ENCODE data around the gene HTR4.

HTR4 gene

DNA sequence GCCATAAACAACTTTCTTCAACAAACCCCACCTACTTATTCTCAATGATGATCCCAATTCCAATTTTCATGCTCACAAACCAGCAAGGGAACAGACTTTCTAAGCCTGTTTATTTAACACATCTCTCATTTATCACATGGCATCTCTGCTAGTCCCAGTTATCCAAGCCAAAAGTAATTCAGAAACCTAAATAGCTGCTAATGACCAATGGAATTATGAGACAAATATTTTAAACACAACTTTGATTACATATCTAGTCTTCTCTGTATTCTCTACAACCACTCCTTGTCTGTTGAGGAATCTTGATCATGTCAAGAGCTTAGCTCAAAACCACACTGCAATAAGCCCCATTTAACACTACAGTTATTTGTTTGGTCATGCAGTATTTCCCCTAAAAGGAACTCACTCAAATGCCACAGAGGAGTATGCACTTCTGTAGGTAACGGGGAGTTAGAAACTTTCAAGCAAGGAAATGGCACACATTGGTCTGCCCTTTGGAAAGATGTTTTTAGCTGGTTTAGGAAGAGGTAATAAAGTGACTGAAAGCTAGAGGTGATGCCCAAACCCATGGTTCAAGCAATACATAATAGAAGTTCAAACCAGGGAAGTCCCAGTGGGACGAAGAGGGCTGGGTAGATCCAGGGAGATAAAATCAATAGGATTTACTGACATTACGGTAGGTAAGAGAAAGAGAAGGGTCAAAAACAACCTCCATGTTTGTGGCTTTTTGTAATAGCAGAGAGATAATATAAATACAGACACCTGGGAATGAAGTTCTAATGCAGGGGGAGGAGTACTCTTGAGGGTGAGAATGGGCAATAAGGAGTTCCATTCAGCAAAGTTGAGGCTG, 42.1 kb upstream of the HTR4 start:
- TF ChIP-seq CTCF (conservative IDR thresholded peaks at IDR 0.05; ENCODE audit: low read depth): no peak
- no peak overlapping the region for H3K27ac ChIP-seq
- POLR2A ChIA-PET (ENCODE audit: low non-redundant PET): no interaction called here
- DNase-seq (ENCODE audit: low spot score): no peak
- CTCF ChIA-PET: interaction anchor here (1.0 kb wide), 1 partner anchor 252 kb away, joined by 3 read pairs; no protein-coding TSS in a partner anchor

DNA sequence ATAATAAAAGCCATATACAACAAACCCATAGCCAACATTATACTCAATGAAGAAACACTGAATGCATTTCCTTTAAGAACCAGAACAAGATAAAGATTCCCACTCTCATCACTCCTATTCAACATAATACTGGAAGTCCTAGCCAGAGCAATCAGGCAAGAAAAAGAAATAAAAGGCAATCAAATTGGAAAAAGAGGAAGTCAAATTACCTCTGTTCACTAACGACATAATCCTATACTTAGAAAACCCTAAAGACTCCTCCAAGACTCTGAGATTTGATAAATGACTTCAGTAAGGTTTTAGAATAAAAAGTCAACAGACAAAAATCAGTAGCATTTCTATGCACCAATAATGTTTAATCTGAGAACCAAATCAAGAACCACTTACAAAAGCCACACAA, 36.6 kb upstream of the HTR4 start:
- TF ChIP-seq CTCF (conservative IDR thresholded peaks at IDR 0.05; ENCODE audit: low read depth): no peak
- no peak for DNase-seq (ENCODE audit: low spot score)
- ChIA-PET POLR2A (ENCODE audit: low non-redundant PET) (no interaction called here), CTCF (no interaction called here)
- H3K27ac ChIP-seq: no peak overlapping the region

DNA sequence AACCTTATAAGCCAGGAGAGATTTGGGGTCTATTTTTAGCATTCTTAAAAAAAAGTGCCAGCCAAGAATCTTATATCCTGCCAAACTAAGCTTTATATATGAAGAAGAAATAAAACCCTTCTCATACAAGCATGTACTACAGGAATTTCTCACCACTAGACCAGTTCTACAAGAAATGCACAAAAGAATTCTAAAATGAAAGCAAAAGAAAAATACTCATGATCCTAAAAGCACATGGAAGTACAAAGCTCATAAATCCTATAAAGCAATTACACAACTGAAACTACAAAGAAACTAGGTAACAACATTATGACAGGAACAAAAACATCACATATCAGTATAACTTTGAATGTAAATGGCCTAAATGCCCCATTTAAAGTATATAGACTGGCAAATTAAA, 34.5 kb upstream of the HTR4 start:
- DNase-seq (ENCODE audit: low spot score): no peak
- ChIA-PET POLR2A (ENCODE audit: low non-redundant PET) (no interaction called here), CTCF (interaction anchor here (0.7 kb wide), 1 partner anchor 512 kb away, joined by 4 read pairs; no protein-coding TSS in a partner anchor)
- TF ChIP-seq CTCF (conservative IDR thresholded peaks at IDR 0.05; ENCODE audit: low read depth): no peak
- no peak overlapping the region for H3K27ac ChIP-seq

GRCh38 chr5:148687871-148688270, 33.5 kb upstream of the HTR4 start:
- DNase-seq (ENCODE audit: low spot score): no peak
- no peak overlapping the region for H3K27ac ChIP-seq
- ChIA-PET CTCF (interaction anchor here (0.7 kb wide), 1 partner anchor 100 kb away, joined by 3 read pairs; no protein-coding TSS in a partner anchor), POLR2A (ENCODE audit: low non-redundant PET) (no interaction called here)
- TF ChIP-seq CTCF (conservative IDR thresholded peaks at IDR 0.05; ENCODE audit: low read depth): no peak

DNA sequence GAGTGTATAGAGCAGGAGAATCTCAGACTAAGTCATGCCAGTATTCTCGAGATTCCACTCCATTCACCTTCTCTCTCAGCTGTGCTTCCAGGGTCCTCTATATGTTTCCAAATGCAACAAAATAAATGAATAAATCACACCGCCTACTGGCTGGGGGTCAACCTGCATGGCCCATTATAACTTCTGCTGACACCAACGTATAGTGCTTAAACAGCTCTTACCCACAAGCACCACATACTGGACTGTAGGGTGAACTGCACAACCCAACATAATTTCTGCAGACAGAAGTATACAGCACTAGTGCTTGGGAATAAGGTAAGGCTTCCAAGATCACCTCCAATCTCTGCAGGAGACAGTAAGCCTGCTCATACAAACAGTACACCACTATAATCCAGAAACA, 33.1 kb upstream of the HTR4 start:
- no peak overlapping the region for H3K27ac ChIP-seq
- POLR2A ChIA-PET (ENCODE audit: low non-redundant PET): no interaction called here
- DNase-seq (ENCODE audit: low spot score): no peak
- TF ChIP-seq CTCF (conservative IDR thresholded peaks at IDR 0.05; ENCODE audit: low read depth): no peak
- CTCF ChIA-PET: interaction anchor here (0.7 kb wide), 2 partner anchors 101 to 204 kb away, joined by 3 to 4 read pairs; no protein-coding TSS in a partner anchor

DNA sequence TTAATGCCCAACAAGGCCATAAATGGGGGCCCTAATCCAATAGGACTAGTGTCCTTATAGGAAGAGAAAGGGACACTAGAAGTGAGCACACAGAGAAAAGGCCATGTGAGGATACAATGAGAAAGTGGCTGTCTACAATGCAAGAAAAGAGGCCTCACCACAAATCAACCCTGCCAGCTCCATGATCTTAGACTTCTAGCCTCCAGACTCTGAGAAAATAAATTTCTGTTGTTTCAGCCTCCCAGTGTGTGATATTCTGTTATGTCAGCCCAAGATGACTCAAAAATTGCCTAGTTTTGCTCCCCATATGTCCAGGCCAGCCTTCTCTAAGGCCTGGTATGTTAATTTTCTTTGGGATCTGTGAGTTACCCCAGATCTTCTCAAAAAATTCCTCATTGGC, 32.3 kb upstream of the HTR4 start:
- H3K27ac ChIP-seq: no peak overlapping the region
- TF ChIP-seq CTCF (conservative IDR thresholded peaks at IDR 0.05; ENCODE audit: low read depth): no peak
- ChIA-PET POLR2A (ENCODE audit: low non-redundant PET) (no interaction called here), CTCF (no interaction called here)
- DNase-seq (ENCODE audit: low spot score): no peak
